ENCODE results near the gene PDGFRB. TPM values are rescaled to one million over a fixed set of nuclear protein-coding genes. Genes with fewer than 3 reads are reported as not detected.

Gene PDGFRB
- total and polyA plus RNA-seq, 7 donors, result 14.6 to 56.0 (median 34.0) TPM

DNA sequence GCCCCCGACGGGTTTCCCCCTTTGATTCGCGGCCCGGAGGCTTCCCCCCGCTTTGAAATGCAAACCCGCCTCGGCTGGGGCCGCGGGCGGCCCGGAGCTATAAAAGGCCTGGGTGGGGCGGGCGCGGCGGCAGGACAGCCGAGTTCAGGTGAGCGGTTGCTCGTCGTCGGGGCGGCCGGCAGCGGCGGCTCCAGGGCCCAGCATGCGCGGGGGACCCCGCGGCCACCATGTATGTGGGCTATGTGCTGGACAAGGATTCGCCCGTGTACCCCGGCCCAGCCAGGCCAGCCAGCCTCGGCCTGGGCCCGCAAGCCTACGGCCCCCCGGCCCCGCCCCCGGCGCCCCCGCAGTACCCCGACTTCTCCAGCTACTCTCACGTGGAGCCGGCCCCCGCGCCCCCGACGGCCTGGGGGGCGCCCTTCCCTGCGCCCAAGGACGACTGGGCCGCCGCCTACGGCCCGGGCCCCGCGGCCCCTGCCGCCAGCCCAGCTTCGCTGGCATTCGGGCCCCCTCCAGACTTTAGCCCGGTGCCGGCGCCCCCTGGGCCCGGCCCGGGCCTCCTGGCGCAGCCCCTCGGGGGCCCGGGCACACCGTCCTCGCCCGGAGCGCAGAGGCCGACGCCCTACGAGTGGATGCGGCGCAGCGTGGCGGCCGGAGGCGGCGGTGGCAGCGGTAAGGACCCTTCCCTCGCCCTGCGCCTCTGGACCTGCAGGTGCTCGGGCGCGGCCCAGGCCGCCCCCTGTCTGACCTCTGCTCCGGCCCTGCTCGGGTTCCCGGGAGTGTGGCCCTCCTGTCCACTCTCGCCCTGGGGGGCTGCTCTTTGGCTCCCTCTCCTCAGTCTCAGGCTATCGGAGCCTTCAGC, 11.2 kb upstream of the PDGFRB start, which contains the start of gene CDX1:
Gene CDX1, plus strand, starts transcription at position 129 of the 862 bp plus-strand sequence. Its CDS starts 99 bp downstream, at position 228.
- H3K9me3 ChIP-seq, result no peaks in the 10 kb centered on the region
- no peak within 1 kb of the TSS for H3K4me3 ChIP-seq
- 40 to 58% (median 50%) methylated on average over 62 to 93 of the region's 93 CpGs for WGBS, 3 donors
- H3K36me3 ChIP-seq (ENCODE audit: insufficient read depth in 1 of 2, low read depth in 1 of 2), result no peaks in the 10 kb centered on the region
- no peaks in the 10 kb centered on the region for H3K27me3 ChIP-seq (ENCODE audit: insufficient read depth in 3 of 3, low read length in 2 of 3)
- DNase-seq (no peak), ATAC-seq (no peak)
- no peak within 1 kb of the TSS for H3K27ac ChIP-seq
- TF ChIP-seq CTCF (IDR thresholded peaks at IDR 0.05), result no peak
- peaks cover 18% of the 10 kb centered on the region for H3K4me1 ChIP-seq
- intact Hi-C loops (cut with DNase I), result loop anchor here in 1 of 2 donors (10.0 kb wide), 1 partner anchor 188 kb away; the partner anchor contains the start of gene TCOF1

GRCh38 chr5:150166037-150166649, 10.5 kb upstream of the PDGFRB start:
- Histone ChIP-seq H3K4me3 (no peak overlapping the region), H3K27ac (no peak overlapping the region), H3K4me1 (peaks cover 18% of the 10 kb centered on the region), H3K9me3 (no peaks in the 10 kb centered on the region), H3K36me3 (ENCODE audit: insufficient read depth in 1 of 2, low read depth in 1 of 2) (no peaks in the 10 kb centered on the region), H3K27me3 (ENCODE audit: insufficient read depth in 3 of 3, low read length in 2 of 3) (no peaks in the 10 kb centered on the region)
- no peak for DNase-seq
- ATAC-seq, result no peak
- intact Hi-C loops (cut with DNase I), result loop anchor here in 1 of 2 donors (10.0 kb wide), 1 partner anchor 189 kb away; the partner anchor contains the start of gene TCOF1
- TF ChIP-seq CTCF (IDR thresholded peaks at IDR 0.05), result no peak
- WGBS, 3 donors, result 78 to 89% (median 82%) methylated on average over 20 to 27 of the region's 27 CpGs

DNA sequence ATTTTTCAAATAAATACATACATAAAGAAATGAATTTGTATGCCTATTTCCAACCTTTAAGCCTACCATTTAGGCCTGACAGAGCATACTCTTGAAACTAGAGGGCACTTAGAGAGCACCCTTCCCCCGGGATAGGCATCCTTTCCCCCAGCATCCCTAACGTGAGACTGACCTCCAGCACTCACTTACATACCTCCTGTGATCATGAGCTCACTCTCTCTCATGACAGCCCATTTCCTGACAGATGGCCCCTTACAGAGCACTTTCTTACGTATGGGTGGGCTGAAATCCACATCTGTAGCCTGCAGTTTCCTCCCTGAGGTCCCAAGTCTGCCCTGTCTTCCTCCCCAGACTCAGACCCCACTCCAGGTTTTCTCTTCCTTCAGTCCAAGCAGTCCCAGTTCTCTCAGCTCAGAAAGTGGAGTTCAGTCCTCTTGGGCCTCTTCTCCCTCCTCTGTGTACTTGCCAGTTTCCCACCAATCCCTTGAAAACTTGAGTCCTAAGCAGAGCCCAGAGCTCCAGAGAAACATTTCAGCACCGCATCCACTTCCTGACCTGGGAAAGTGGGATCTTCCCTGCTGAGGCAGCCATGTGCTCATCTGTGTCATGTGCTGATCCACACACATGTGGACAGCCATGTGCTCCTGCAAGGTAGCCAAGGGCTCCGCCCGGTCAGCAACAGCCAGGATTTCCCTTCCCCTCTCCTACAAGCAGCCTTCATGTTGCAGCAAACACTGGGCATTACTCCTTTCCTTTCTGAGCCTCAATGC, 8.8 kb upstream of the PDGFRB start:
- Histone ChIP-seq H3K36me3 (ENCODE audit: insufficient read depth in 1 of 2, low read depth in 1 of 2) (no peaks in the 10 kb centered on the region), H3K27me3 (ENCODE audit: insufficient read depth in 3 of 3, low read length in 2 of 3) (no peaks in the 10 kb centered on the region), H3K27ac (peak overlapping the region; percentile 63), H3K4me1 (peaks cover 18% of the 10 kb centered on the region), H3K9me3 (no peaks in the 10 kb centered on the region), H3K4me3 (no peak overlapping the region)
- no peak for TF ChIP-seq CTCF (IDR thresholded peaks at IDR 0.05)
- ATAC-seq (no peak), DNase-seq (peak in 1 of 2 donors; percentile 46)
- WGBS, 3 donors, result 55 to 61% (median 57%) methylated on average over 6 of the region's 6 CpGs
- intact Hi-C loops (cut with DNase I), result loop anchor here (5.0 to 10.0 kb wide), 2 partner anchors 188 to 190 kb away; partner anchors contain the start of gene TCOF1 (in 1 of the 2)

GRCh38 chr5:150163547-150164059, 8.0 kb upstream of the PDGFRB start:
- TF ChIP-seq CTCF (IDR thresholded peaks at IDR 0.05), result no peak
- H3K27me3 ChIP-seq (ENCODE audit: insufficient read depth in 3 of 3, low read length in 2 of 3), result no peaks in the 10 kb centered on the region
- H3K4me3 ChIP-seq, result no peak overlapping the region
- H3K4me1 ChIP-seq, result peaks cover 18% of the 10 kb centered on the region
- ATAC-seq (peak; percentile 46 to 72 (median 63)), DNase-seq (peak; percentile 82 to 87)
- 17 to 34% (median 26%) methylated on average over 11 to 13 of the region's 13 CpGs for WGBS, 3 donors
- no peaks in the 10 kb centered on the region for H3K36me3 ChIP-seq (ENCODE audit: insufficient read depth in 1 of 2, low read depth in 1 of 2)
- peak overlapping the region; percentile 63 for H3K27ac ChIP-seq
- H3K9me3 ChIP-seq, result no peaks in the 10 kb centered on the region
- intact Hi-C loops (cut with DNase I), result loop anchor here (5.0 to 10.0 kb wide), 2 partner anchors 189 to 191 kb away; partner anchors contain the start of gene TCOF1 (in 1 of the 2)
